PFSK-1 (cell line): ENCODE data around the gene CCDC136.

ENCODE experiments used
- FOXP2 ChIP-seq: optimal IDR thresholded peaks from 2 replicates; pipeline ENCODE3; 2011; ENCODE audit warnings: borderline replicate concordance, control low read depth, inconsistent platforms; ENCODE audit not compliant: insufficient read depth; ENCODE audit errors: extremely low read length, extremely low read depth
- POLR2AphosphoS5 ChIP-seq: IDR thresholded peaks from 2 replicates; pipeline ENCODE4 v1.6.1; 2012; ENCODE audit warnings: low read depth, mild to moderate bottlenecking, control low read depth, low read length, moderate library complexity
- REST ChIP-seq, 2 experiments: IDR thresholded peaks; 2 replicates each; pipeline versions ENCODE4 v1.6.1 to v1.8.0; 2011 to 2012; ENCODE audit warnings: low read depth in 2 of 2, low read length in 2 of 2, control low read depth in 1 of 2, inconsistent platforms in 1 of 2, mild to moderate bottlenecking in 1 of 2, moderate library complexity in 1 of 2; ENCODE audit not compliant: insufficient read depth in 1 of 2
- SIN3A ChIP-seq: IDR thresholded peaks from 2 replicates; pipeline ENCODE4 v1.6.1; 2012; ENCODE audit warnings: mild to moderate bottlenecking, low read length, moderate library complexity, borderline replicate concordance; ENCODE audit not compliant: insufficient read depth
- TAF1 ChIP-seq: IDR thresholded peaks from 2 replicates; pipeline ENCODE4 v1.6.1; 2012; ENCODE audit warnings: low read length, control low read depth, borderline replicate concordance; ENCODE audit not compliant: insufficient read depth

DNA sequence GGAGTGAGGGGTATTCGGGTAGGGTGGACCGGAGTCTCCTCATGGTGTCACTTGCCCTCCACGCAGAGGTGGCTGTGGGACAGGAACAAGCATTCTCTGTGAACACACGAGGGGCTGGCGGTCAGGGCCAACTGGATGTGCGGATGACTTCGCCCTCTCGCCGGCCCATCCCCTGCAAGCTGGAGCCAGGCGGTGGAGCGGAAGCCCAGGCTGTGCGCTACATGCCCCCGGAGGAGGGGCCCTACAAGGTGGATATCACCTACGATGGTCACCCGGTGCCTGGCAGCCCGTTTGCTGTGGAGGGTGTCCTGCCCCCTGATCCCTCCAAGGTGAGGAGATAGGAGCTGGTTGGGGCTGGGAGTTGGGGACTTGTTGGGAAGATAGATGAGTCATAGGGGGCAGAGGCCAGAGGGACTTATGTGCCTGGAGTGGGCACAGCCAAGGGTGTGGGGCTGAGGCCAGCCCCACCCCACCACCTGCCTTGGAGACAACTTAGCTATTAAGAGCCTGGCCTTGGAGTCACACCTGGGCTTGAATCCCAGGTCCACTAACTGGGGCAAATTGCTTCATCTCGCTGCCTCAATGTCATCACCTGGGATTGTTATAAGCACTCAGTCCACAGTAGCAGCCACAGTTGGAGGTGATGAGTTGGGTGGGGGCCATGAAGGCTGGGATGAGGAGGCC, 52.3 kb downstream of the CCDC136 start:
- TF ChIP-seq POLR2AphosphoS5 (no peak), SIN3A (no peak), REST (IDR thresholded peaks at IDR 0.05; ENCODE audit: insufficient read depth in 1 of 2, low read depth in 2 of 2, low read length in 2 of 2) (no peak), TAF1 (no peak), FOXP2 (no peak)
